Esophagus squamous epithelium (tissue), 4 donors: Measurements from ENCODE around the gene MAP2K7.

Experiments used
- POLR2A ChIP-seq, 4 donors: fragments of 450-650 bp; IDR thresholded peaks; one replicate each; pipeline ENCODE4 v1.6.1; 2017; ENCODE audit warnings: antibody characterized with exemption in 4 of 4, mild to moderate bottlenecking in 4 of 4, moderate library complexity in 3 of 4
- TF ChIP-seq, protein P1 (sequence below), 6 experiments: fragments of 450-650 bp in 4 of 6; fragments of 200-600 bp in 2 of 6; sonication (generic) in 2 of 6; IDR thresholded peaks; one replicate each; pipeline ENCODE4 v1.5.1; 2016 to 2019; ENCODE audit warnings: antibody characterized with exemption in 6 of 6, mild to moderate bottlenecking in 4 of 6, moderate library complexity in 4 of 6

DNA sequence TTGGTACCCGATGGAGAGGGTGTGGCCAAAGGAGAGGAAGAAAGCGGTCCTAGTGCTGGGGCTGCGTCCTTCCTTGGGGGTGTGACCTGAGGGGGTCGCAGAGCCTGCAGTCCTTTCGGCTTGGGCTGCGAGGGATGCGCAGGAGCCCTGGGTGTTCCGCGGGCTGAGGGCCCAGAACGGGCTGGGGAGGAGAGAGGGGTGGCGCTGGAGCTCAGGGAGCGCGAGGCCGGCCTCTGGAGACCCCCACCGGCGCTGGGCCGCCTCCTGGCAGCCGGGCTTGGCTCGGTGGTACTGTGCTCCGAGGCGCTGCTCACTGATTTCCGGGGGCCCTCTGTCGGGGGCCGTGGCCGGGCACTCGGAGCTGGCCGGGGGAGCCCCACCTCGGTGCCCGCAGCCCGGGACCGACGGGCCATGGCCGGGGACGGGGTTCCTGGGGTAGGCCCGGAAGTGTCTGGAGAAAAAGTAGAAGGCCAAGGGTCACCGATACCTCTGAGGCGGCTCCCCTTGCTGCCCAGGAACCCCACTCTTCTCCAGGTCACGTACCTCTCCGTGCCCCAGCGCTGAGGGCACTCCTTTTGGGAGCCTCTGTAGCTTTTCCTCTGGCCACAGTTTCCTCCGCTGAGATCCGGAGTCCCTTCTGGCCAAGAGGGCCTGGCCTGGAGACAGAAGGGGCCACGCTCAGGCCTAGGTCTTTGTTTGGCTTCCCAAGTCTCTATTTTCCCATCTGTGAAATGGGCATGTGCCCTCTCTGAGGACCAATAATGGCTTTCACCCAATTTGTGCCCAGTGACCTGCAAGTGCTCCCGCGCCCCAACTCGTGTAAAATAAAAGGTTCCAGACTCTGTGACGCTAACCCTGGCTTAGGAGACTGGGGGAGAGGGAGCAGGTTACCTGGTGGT is 31.1 kb upstream of the MAP2K7 start:
- TF ChIP-seq, protein P1, sequence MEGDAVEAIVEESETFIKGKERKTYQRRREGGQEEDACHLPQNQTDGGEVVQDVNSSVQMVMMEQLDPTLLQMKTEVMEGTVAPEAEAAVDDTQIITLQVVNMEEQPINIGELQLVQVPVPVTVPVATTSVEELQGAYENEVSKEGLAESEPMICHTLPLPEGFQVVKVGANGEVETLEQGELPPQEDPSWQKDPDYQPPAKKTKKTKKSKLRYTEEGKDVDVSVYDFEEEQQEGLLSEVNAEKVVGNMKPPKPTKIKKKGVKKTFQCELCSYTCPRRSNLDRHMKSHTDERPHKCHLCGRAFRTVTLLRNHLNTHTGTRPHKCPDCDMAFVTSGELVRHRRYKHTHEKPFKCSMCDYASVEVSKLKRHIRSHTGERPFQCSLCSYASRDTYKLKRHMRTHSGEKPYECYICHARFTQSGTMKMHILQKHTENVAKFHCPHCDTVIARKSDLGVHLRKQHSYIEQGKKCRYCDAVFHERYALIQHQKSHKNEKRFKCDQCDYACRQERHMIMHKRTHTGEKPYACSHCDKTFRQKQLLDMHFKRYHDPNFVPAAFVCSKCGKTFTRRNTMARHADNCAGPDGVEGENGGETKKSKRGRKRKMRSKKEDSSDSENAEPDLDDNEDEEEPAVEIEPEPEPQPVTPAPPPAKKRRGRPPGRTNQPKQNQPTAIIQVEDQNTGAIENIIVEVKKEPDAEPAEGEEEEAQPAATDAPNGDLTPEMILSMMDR (IDR thresholded peaks at IDR 0.05), result no peak
- no peak for TF ChIP-seq POLR2A (IDR thresholded peaks at IDR 0.05)
